COLO668 (cell line): ENCODE results near the gene GIGYF2.
"Not testable (repeated sequence)": the region's sequence is repeated elsewhere in the genome, so short reads cannot be mapped to it uniquely, and the experiment has no call there.

ENCODE experiments used
- DNase-seq: peaks from one replicate; lab custom pipeline; 2025; ENCODE audit not compliant: unreplicated experiment; lab: John Stamatoyannopoulos, UW

The GIGYF2 gene

GRCh38 chr2:232810444-232810843, 113.3 kb downstream of the GIGYF2 start:
- DNase-seq = no peak

GRCh38 chr2:232815569-232815968, 118.4 kb downstream of the GIGYF2 start:
- DNase-seq = no peak

- DNase-seq = no peak
Observed at GRCh38 chr2:232816657-232817056, 119.5 kb downstream of the GIGYF2 start.

GRCh38 chr2:232817756-232818155, 120.6 kb downstream of the GIGYF2 start:
- DNase-seq = no peak

- no peak for DNase-seq
Observed at GRCh38 chr2:232829988-232830387, 132.9 kb downstream of the GIGYF2 start.

GRCh38 chr2:232831496-232831895, 134.4 kb downstream of the GIGYF2 start:
- no peak for DNase-seq

GRCh38 chr2:232833830-232834229, 136.7 kb downstream of the GIGYF2 start:
- no peak for DNase-seq

GRCh38 chr2:232835687-232836208, 138.6 kb downstream of the GIGYF2 start:
- DNase-seq = no peak

- no peak for DNase-seq
Observed at GRCh38 chr2:232836934-232837333, 139.8 kb downstream of the GIGYF2 start.

GRCh38 chr2:232838406-232838874, 141.3 kb downstream of the GIGYF2 start:
- no peak for DNase-seq

- DNase-seq = no peak
Observed at GRCh38 chr2:232839411-232840079, 142.4 kb downstream of the GIGYF2 start.

- no peak for DNase-seq
Observed at GRCh38 chr2:232842689-232843088, 145.6 kb downstream of the GIGYF2 start.

- DNase-seq = no peak
Observed at GRCh38 chr2:232843834-232844233, 146.7 kb downstream of the GIGYF2 start.

- no peak for DNase-seq
Observed at GRCh38 chr2:232846055-232846454, 148.9 kb downstream of the GIGYF2 start.

- no peak for DNase-seq
Observed at GRCh38 chr2:232850039-232850438, 152.9 kb downstream of the GIGYF2 start.

- DNase-seq = not testable (repeated sequence)
Observed at GRCh38 chr2:232852081-232852480, 154.9 kb downstream of the GIGYF2 start.

GRCh38 chr2:232852676-232853075, 155.5 kb downstream of the GIGYF2 start:
- DNase-seq = no peak

- no peak for DNase-seq
Observed at GRCh38 chr2:232854082-232854481, 157.0 kb downstream of the GIGYF2 start.

- no peak for DNase-seq
Observed at GRCh38 chr2:232857158-232857563, 160.0 kb downstream of the GIGYF2 start.

GRCh38 chr2:232859385-232859916, 162.3 kb downstream of the GIGYF2 start:
- DNase-seq = no peak

GRCh38 chr2:232860593-232861241, 163.6 kb downstream of the GIGYF2 start:
- DNase-seq = no peak

- DNase-seq = no peak
Observed at GRCh38 chr2:232861353-232861752, 164.2 kb downstream of the GIGYF2 start.
